Trophoblast cell (in vitro differentiated cells and primary cell): ENCODE results near the gene PPARD.
"Not testable (repeated sequence)": the region's sequence is repeated elsewhere in the genome, so short reads cannot be mapped to it uniquely, and the experiment has no call there.

Source experiments
- DNase-seq, 2 donors: peaks; one replicate each; pipeline ENCODE4 v3.0.0-alpha.2; 2016
- H2AFZ ChIP-seq: 2 replicates; pipeline ENCODE4 v1.6.1; 2013; ENCODE audit warnings: low read length, moderate library complexity, mild to moderate bottlenecking; ENCODE audit not compliant: insufficient read depth, poor library complexity
- H2AK5ac ChIP-seq: 2 replicates; pipeline ENCODE4 v1.6.1; 2013; ENCODE audit warnings: mild to moderate bottlenecking, low read length
- H2BK120ac ChIP-seq: 2 replicates; pipeline ENCODE4 v1.6.1; 2013; ENCODE audit warnings: low read length, mild to moderate bottlenecking, moderate library complexity; ENCODE audit not compliant: insufficient read depth, poor library complexity
- H2BK12ac ChIP-seq: 2 replicates; pipeline ENCODE4 v1.6.1; 2013; ENCODE audit warnings: mild to moderate bottlenecking, low read length, moderate library complexity
- H2BK5ac ChIP-seq: 2 replicates; pipeline ENCODE4 v1.6.1; 2013; ENCODE audit warnings: low read length, low read depth, moderate library complexity, mild to moderate bottlenecking; ENCODE audit not compliant: poor library complexity
- H3K14ac ChIP-seq: 2 replicates; pipeline ENCODE4 v1.6.1; 2013; ENCODE audit warnings: mild to moderate bottlenecking, low read length
- H3K18ac ChIP-seq: 2 replicates; pipeline ENCODE4 v1.6.1; 2013; ENCODE audit warnings: mild to moderate bottlenecking, low read length
- H3K23ac ChIP-seq: 2 replicates; pipeline ENCODE4 v1.6.1; 2013; ENCODE audit warnings: low read length
- H3K27ac ChIP-seq: 2 replicates; pipeline ENCODE4 v1.5.1; 2013; ENCODE audit warnings: low read depth, mild to moderate bottlenecking, inconsistent platforms, low read length, moderate library complexity
- H3K27me3 ChIP-seq: 2 replicates; pipeline ENCODE4 v1.6.1; 2013; ENCODE audit warnings: inconsistent platforms, mild to moderate bottlenecking, low read length, moderate library complexity; ENCODE audit not compliant: insufficient read depth
- H3K36me3 ChIP-seq, 2 experiments: 1 replicate in 1 of 2; 2 replicates in 1 of 2; pipeline ENCODE4 v1.6.1; 2013; ENCODE audit warnings: low read length in 2 of 2, mild to moderate bottlenecking in 2 of 2, moderate library complexity in 1 of 2; ENCODE audit not compliant: insufficient read depth in 2 of 2, control insufficient read depth in 1 of 2
- H3K4ac ChIP-seq: 2 replicates; pipeline ENCODE4 v1.6.1; 2013; ENCODE audit warnings: low read depth, mild to moderate bottlenecking, low read length, moderate library complexity
- H3K4me1 ChIP-seq, 2 experiments: 1 replicate in 1 of 2; 2 replicates in 1 of 2; pipeline ENCODE4 v1.6.1; 2013; ENCODE audit warnings: low read length in 2 of 2, mild to moderate bottlenecking in 2 of 2, moderate library complexity in 1 of 2; ENCODE audit not compliant: insufficient read depth in 2 of 2, control insufficient read depth in 1 of 2
- H3K4me2 ChIP-seq: 2 replicates; pipeline ENCODE4 v1.6.1; 2013; ENCODE audit warnings: inconsistent platforms, mild to moderate bottlenecking, low read length, moderate library complexity
- H3K4me3 ChIP-seq: 2 replicates; pipeline ENCODE4 v1.5.1; 2013; ENCODE audit warnings: mild to moderate bottlenecking, low read depth, low read length, inconsistent platforms
- H3K79me1 ChIP-seq: one replicate; pipeline ENCODE4 v1.6.1; 2013; ENCODE audit warnings: low read length
- H3K79me2 ChIP-seq: 2 replicates; pipeline ENCODE4 v1.6.1; 2013; ENCODE audit warnings: low read length, mild to moderate bottlenecking; ENCODE audit not compliant: control insufficient read depth, insufficient read depth, poor library complexity
- H3K9ac ChIP-seq: 2 replicates; pipeline ENCODE4 v1.6.1; 2013; ENCODE audit warnings: mild to moderate bottlenecking, low read length
- H3K9me3 ChIP-seq: 2 replicates; pipeline ENCODE4 v1.6.1; 2013; ENCODE audit warnings: low read depth, mild to moderate bottlenecking, control low read depth, inconsistent platforms, low read length; ENCODE audit not compliant: insufficient read depth
- H4K12ac ChIP-seq: 2 replicates; pipeline ENCODE4 v1.6.1; 2013; ENCODE audit warnings: low read depth, mild to moderate bottlenecking, low read length, moderate library complexity
- H4K8ac ChIP-seq: 2 replicates; pipeline ENCODE4 v1.6.1; 2013; ENCODE audit warnings: low read depth, mild to moderate bottlenecking, low read length, moderate library complexity
- H4K91ac ChIP-seq: one replicate; pipeline ENCODE4 v1.6.1; 2013; ENCODE audit warnings: low read depth, mild to moderate bottlenecking, low read length, moderate library complexity
- WGBS: extraction: QIAGEN DNeasy Blood & Tissue Kit; methylation state at CpG from one replicate; pipeline ENCODE4 v1.1.7; 2013; ENCODE audit warnings: missing lambda C conversion rate; ENCODE audit not compliant: insufficient read length, insufficient coverage; ENCODE audit errors: extremely low coverage; 5-methylcytosine and 5-hydroxymethylcytosine counted together

PPARD gene

DNA sequence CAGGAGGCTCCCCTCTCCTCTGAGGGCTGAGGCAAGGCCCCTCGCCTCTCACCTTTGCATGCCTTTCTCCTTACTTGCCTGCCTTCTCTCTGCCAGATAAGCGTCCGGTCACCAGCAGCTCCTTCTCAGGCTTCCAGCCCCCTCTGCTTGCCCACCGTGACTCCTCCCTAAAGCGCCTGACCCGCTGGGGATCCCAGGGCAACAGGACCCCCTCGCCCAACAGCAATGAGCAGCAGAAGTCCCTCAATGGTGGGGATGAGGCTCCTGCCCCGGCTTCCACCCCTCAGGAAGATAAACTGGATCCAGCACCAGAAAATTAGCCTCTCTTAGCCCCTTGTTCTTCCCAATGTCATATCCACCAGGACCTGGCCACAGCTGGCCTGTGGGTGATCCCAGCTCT, 21.3 kb upstream of the PPARD start:
- Histone ChIP-seq H3K23ac (no peak overlapping the region), H3K14ac (no peak overlapping the region), H2BK120ac (peak overlapping the region; percentile 31), H3K27me3 (peaks cover 4% of the 10 kb centered on the region), H2AFZ (no peak overlapping the region), H3K4me3 (no peak overlapping the region), H3K9me3 (peaks cover 3% of the 10 kb centered on the region), H3K79me2 (no peaks in the 10 kb centered on the region), H3K36me3 (no peaks in the 10 kb centered on the region), H2BK5ac (peak overlapping the region; percentile 12), H3K4me1 (peaks cover 15 to 18% of the 10 kb centered on the region in 2 experiments), H2AK5ac (no peak overlapping the region), H3K79me1 (peaks cover 6% of the 10 kb centered on the region), H3K18ac (peak overlapping the region; percentile 40), H4K12ac (no peak overlapping the region), H3K4ac (no peak overlapping the region), H4K91ac (peak overlapping the region; percentile 32), H3K9ac (no peak overlapping the region), H4K8ac (peak overlapping the region; percentile 43), H3K4me2 (no peak overlapping the region), H3K27ac (no peak overlapping the region), H2BK12ac (peak overlapping the region; percentile 79)
- DNase-seq, result no peak
- no CpG with 5 or more reads among the region's 8 CpGs for WGBS

DNA sequence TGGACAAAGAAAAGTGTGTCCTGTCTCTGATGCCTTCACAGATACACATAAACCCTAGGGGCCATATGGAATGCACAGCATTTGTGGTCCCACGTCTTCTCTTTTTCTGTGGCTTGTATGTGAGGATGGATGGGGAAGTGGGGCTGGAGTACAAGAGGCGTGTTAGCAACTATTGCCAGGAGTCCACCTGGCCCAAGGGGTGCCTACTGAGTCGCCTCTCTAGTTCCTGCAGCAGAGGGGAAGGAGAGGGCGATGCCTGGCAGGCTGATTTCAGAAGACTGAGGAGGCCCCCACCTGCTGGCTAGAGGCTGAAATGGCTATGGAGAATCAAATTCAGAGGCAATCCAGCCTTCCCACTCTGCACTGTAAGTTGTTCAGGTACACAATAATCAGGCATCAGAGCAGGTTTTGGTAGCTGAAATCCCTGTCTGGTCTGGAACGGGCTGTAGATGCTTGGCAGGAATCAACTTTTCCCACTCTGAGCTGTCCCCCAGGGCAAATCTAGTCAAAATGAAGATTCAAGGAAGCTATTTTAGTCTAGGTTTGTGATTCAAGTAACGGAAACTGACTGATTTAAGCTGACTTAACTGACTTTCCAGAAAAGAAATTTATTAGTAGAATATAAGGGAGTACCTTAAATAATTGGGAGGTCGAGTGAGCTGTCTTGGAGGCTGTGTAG, 14.9 kb upstream of the PPARD start:
- Histone ChIP-seq H3K9ac (no peak overlapping the region), H3K4me2 (no peak overlapping the region), H2BK5ac (no peak overlapping the region), H3K27ac (no peak overlapping the region), H2AK5ac (no peak overlapping the region), H3K23ac (no peak overlapping the region), H3K9me3 (peaks cover 4% of the 10 kb centered on the region), H4K8ac (no peak overlapping the region), H4K91ac (no peak overlapping the region), H3K4me1 (no peaks in the 10 kb centered on the region), H3K18ac (no peak overlapping the region), H3K4ac (no peak overlapping the region), H3K14ac (no peak overlapping the region), H2AFZ (no peak overlapping the region), H2BK120ac (no peak overlapping the region), H3K79me1 (no peaks in the 10 kb centered on the region), H3K79me2 (no peaks in the 10 kb centered on the region), H3K4me3 (no peak overlapping the region), H2BK12ac (no peak overlapping the region), H3K27me3 (no peaks in the 10 kb centered on the region), H4K12ac (no peak overlapping the region), H3K36me3 (no peaks in the 10 kb centered on the region)
- peak; percentile 65 to 71 for DNase-seq
- WGBS, result no CpG with 5 or more reads among the region's 7 CpGs

DNA sequence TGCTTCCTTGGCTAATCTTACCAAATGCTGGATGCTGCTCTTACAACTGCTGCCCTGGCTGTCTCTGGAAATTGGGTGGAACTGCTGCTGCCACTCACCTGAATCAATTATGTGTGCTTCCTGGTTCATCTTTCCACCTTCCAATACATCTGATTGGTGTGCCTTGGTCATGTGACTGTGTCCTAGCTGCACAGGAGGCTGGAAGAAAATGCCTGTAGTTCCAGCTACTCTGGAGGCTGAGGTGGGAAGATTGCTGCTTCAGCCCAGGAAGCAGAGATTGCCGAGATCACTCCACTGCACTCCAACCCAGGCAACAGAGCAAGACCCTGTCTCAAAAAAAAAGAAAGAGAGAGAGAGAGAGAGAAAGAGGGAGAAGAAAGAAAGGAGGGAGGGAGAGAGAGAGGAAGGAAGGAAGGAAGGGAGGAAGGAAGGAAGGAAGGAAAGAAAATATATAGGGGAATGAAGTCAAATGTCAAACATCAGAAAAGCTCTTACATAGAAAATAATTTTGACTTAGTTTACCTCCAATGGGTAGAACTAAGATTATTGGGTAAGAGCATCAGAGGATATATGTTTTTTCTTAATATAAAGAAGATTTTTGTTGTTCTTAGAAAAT, 14.1 kb upstream of the PPARD start:
- no CpG with 5 or more reads among the region's 1 CpG for WGBS
- H3K23ac ChIP-seq, result no peak overlapping the region
- DNase-seq, result peak; percentile 69 to 82
- no peak overlapping the region for H3K14ac ChIP-seq
- H3K9me3 ChIP-seq, result peaks cover 4% of the 10 kb centered on the region
- no peak overlapping the region for H4K12ac ChIP-seq
- H3K27me3 ChIP-seq, result no peaks in the 10 kb centered on the region
- H3K4me1 ChIP-seq, result no peaks in the 10 kb centered on the region
- H3K79me1 ChIP-seq, result no peaks in the 10 kb centered on the region
- H2BK120ac ChIP-seq, result no peak overlapping the region
- H4K91ac ChIP-seq, result no peak overlapping the region
- H2AK5ac ChIP-seq, result no peak overlapping the region
- no peak overlapping the region for H3K4me2 ChIP-seq
- no peak overlapping the region for H3K27ac ChIP-seq
- no peak overlapping the region for H4K8ac ChIP-seq
- H3K36me3 ChIP-seq, result no peaks in the 10 kb centered on the region
- no peak overlapping the region for H2BK12ac ChIP-seq
- no peak overlapping the region for H3K18ac ChIP-seq
- no peak overlapping the region for H3K4ac ChIP-seq
- H3K79me2 ChIP-seq, result no peaks in the 10 kb centered on the region
- no peak overlapping the region for H3K4me3 ChIP-seq
- no peak overlapping the region for H3K9ac ChIP-seq
- H2BK5ac ChIP-seq, result no peak overlapping the region
- H2AFZ ChIP-seq, result no peak overlapping the region

DNA sequence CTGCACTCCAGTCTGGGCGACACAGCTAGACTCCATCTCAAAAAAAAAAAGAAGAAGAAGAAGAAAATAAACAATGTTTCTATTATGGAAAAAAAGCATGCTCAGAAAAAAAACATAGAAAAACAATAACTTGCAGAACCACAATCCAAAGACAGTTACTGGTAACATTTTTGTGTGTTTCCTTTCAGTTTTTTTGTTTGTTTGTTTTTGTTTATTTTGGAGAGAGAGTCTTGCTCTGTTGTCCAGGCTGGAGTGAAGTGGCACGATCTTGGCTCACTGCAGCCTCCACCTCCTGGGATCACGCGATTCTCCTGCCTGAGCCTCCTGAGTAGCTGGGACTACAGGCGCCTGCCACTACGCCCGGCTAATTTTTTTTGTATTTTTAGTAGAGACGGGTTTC, 13.4 kb upstream of the PPARD start:
- H3K4me3 ChIP-seq, H4K12ac ChIP-seq, H4K91ac ChIP-seq, H3K79me1 ChIP-seq, H3K18ac ChIP-seq, H2BK12ac ChIP-seq, H3K4ac ChIP-seq, H3K36me3 ChIP-seq, H3K9me3 ChIP-seq, H4K8ac ChIP-seq, H3K4me1 ChIP-seq, H3K79me2 ChIP-seq, H2BK120ac ChIP-seq, H2AK5ac ChIP-seq, H3K23ac ChIP-seq, H3K27me3 ChIP-seq, H3K27ac ChIP-seq, H3K14ac ChIP-seq, H2BK5ac ChIP-seq, H3K4me2 ChIP-seq, H3K9ac ChIP-seq, H2AFZ ChIP-seq: not testable (repeated sequence)
- no CpG with 5 or more reads among the region's 8 CpGs for WGBS
- peak in 1 of 2 donors; percentile 51 for DNase-seq
